Thyroid gland (tissue), 4 donors: ENCODE results near the gene AP3D1.

Source experiments
- POLR2A ChIP-seq, 2 donors: fragments of 450-650 bp; IDR thresholded peaks; one replicate each; pipeline ENCODE4 v1.6.1; 2017; ENCODE audit warnings: antibody characterized with exemption in 2 of 2, mild to moderate bottlenecking in 2 of 2, moderate library complexity in 1 of 2
- TF ChIP-seq, protein P1 (sequence below), 6 experiments: fragments of 200-600 bp in 3 of 6; fragments of 450-650 bp in 3 of 6; sonication (generic) in 3 of 6; IDR thresholded peaks; one replicate each; pipeline ENCODE4 v1.5.1; 2016 to 2019; ENCODE audit warnings: antibody characterized with exemption in 6 of 6, mild to moderate bottlenecking in 2 of 6, inconsistent platforms in 1 of 6, moderate library complexity in 1 of 6

DNA sequence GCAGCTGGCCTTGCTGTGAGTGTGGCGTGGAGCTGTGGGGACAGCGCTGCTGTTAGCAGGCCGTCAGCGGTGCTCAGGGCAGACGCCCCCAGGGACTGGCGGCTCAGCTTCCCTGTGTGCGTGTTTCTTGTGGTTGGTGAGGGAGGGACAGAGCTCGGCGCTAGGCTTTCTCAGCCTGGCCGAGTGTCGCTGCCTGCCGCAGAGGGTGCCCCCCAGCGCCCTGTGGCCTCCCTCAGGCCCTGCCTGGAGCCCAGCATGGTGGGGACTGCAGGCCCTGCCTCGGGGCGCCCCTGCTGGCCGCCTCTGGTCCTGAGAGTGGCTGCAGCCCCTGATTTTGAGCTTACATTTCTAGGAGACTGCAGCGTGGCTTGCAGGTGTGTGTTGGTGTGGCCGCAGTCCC is 47.8 kb upstream of the AP3D1 start:
- TF ChIP-seq, protein P1, sequence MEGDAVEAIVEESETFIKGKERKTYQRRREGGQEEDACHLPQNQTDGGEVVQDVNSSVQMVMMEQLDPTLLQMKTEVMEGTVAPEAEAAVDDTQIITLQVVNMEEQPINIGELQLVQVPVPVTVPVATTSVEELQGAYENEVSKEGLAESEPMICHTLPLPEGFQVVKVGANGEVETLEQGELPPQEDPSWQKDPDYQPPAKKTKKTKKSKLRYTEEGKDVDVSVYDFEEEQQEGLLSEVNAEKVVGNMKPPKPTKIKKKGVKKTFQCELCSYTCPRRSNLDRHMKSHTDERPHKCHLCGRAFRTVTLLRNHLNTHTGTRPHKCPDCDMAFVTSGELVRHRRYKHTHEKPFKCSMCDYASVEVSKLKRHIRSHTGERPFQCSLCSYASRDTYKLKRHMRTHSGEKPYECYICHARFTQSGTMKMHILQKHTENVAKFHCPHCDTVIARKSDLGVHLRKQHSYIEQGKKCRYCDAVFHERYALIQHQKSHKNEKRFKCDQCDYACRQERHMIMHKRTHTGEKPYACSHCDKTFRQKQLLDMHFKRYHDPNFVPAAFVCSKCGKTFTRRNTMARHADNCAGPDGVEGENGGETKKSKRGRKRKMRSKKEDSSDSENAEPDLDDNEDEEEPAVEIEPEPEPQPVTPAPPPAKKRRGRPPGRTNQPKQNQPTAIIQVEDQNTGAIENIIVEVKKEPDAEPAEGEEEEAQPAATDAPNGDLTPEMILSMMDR (IDR thresholded peaks at IDR 0.05), result no peak
- TF ChIP-seq POLR2A (IDR thresholded peaks at IDR 0.05), result no peak
